Endometrium (tissue), 2 donors: ENCODE data around the gene CLBA1.

Experiments used
- FAIRE-seq: peaks from 2 replicates; lab custom pipeline; 2012; peaks lifted over from hg19 to GRCh38; lab: Jason Lieb, UNC
- donor health status: control.
- donor health status: control.

The CLBA1 gene

GRCh38 chr14:104979758-104980610, 5.6 kb upstream of the CLBA1 start:
- FAIRE-seq: no peak

- FAIRE-seq: no peak
Observed at GRCh38 chr14:104980611-104981531, 4.7 kb upstream of the CLBA1 start.

DNA sequence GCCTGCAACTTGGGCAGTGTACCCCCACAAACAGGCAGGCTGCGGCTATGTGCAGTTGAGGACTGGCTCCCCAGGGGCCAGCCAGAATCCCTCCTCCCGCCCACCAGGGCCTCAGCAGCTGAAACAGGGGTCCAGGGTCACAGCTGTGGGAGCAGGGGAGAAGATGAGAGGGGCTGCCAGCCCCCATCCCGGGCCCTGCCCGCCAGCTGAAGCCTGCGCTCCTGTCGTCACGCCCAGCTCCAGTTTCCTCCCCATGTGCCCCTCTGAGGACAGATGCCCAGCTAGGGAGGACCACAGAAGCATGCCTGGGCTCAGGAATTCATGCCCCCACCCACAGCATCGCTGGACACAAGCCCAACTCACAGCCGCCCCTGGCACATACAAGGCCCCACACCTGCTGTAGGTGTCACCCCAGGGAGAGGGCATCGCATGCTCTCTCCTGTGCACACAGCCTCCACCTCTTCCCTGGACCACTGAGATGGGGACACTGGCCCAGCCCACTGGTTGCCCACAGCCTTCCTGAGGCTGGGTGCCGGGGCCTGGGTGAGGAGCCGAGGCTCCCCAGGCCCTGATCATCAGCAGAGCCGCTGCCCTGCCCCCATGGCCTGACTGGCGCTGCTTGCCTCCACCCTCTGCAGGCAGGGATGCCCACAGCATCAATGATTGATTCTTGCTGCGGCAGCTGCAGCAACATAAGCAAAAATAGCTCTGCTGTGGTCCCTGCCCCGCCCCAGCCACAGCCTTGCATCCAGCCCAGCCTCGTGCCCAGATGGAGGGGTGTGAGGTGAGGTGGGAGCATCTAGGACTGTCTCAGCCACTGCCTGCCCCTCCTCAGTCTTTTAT, 3.7 kb upstream of the CLBA1 start:
- FAIRE-seq: no peak

DNA sequence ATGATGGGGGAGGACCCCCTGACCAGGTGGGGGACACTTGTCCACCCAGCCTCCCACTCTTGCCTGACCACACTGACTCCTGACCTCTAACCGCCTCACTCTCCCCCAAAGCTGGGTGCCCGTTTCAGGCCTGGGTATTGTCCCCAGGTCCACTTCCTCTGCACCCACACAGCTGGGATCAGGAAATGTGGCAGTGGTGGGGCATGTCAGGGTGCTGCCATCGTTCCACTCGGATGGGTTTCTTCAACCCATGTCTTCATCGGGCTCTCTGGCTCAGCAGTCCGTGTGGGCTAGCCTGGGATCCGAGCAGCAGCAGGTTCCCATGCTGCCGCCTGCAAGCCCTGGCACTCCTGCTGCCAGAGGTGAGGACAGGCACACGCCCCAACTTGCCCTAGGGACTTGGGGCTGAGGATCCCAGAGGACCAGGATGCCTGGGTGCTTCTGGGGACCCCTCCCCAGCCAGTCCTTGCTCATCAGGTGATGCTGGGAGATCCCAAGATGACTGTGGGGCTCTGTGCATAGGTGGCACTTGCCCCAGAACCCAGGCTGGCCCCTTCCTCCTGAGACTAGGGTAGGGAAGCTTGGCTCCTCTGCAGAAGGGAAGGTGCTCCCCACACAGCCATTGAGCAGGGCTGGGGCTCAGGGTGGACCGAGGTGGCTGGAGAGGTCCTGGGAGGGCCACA, 2.9 kb upstream of the CLBA1 start:
- no peak for FAIRE-seq

DNA sequence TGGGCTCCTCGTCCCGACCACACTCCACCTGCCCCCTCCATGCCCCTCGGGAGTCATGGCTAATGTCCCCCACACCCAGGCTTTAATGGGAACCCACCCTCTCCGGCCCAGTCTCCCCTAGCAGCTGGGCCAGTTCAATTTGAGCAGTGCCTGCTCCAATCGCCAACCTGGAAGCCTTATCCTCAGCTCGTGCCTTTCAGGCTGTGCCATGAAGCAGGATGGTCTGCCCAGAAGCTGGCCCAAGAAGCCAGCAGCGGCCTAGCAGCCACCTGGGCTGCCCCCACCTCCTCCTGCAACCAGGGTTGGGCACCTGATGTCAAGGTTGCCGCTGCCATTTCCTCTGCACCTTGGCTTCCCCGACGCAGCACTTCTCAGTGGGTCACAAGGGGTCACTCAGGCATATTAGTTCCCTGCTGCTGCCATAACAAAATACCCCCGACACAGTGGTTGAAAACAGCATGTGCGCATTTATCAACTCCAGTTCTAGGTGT, 2.3 kb upstream of the CLBA1 start:
- no peak for FAIRE-seq

DNA sequence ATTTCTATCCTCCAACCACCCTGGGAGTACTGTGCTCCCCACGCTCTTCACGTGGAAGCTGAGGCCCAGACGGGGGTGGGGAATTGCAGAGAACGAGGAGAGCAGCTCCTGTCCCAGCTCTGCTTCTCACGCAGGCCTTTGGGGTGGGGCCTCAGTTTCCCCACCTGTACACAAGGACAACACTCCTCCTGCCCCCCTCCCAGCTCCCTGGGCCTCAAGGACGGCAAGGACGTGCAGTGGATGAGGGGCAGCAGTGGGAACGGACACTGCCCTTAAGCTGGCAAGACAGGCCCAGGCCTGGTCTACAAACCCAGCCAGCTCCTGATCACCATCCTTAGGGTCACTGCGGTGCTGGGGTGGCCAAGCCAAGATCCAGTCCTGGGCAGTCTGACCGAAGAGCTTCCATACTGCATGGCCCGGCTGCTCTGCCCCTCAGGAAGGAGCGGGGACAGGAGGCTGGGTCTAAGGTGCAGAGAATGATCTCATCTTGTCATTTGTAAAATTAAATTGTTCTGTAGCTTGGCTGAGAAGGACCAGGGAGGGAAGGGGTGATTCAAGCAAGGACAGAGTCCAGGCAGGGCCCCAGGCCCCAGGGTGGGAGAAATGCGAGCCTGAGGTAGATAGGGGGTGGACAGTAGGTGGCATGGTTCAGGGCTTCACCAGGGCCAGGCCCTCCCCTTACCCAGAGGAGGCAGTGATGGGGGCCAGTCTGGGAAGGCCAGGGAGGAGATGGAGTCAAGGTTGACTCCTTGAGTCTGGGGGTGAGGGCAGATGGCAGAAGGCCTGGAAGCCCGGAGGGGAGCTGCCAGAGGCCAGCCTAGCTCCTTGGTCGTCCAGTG, 1.3 kb upstream of the CLBA1 start:
- no peak for FAIRE-seq

DNA sequence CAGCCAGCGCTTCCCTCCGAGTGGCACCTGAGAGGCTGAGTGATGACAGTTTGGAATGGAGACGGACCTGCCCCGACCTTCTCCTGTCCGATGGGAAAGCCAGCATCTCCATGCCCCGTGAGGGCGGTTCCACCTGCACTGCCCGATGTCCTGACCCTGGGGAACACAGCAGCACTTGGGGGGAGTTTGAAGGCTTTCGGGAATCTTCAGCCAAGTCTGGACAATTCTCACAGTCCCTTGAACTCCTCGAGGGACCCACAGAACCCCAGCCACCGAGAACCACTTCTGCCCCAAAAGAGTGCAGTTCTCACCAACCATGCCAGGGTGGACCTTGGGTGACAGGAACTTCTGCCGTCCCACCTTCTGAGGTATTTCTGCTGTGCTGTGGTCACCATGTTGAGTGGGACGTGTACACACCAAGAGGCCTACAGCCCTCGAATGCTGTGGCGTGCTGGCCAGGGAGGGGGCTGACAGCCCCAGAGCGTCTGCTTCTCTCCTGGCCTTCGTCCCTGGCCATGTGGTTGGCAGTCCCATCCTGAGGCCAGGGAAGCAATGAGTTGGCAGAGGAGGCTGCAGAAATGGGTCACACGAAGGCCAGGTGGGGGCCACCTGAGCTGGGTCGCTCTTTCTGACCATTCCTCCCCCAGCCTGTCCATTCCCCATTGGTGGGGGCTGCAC, 1.0 kb downstream of the CLBA1 start:
- FAIRE-seq: no peak

DNA sequence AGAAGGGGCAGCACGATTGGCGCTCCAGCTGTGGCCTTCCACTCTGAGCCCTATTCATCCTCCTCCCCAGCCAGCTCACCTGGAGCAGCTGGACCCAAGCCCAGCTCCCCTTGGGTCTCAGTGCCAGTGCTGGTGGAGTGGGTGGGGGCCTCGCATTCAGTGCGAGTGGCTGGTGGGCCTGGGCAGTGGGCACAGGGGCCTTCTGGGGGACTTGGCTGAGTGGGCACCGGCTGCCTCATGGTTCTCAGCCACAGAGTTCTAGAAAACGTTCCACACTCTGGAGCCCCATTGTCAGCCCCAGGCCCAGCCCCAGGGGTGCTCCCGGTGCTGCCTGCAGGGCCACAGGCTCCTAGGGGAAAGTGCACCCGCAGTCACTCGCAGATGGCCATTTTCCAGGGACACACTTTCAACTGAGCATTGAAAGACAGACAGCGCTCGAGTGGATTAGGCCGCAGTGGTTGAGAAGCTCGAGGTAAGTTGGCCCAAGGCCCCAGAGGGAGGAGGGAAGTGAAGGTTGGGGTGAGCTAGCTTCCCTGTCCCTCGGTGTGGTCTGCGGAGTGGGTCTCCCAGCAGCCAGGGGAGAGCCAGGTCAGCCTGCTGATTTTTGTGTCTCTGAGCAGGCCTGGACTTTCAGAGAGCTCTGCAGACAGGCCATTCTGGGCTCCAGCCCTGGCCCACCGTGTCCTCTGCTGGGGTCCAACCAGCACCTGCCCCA, 3.8 kb downstream of the CLBA1 start:
- FAIRE-seq: no peak

DNA sequence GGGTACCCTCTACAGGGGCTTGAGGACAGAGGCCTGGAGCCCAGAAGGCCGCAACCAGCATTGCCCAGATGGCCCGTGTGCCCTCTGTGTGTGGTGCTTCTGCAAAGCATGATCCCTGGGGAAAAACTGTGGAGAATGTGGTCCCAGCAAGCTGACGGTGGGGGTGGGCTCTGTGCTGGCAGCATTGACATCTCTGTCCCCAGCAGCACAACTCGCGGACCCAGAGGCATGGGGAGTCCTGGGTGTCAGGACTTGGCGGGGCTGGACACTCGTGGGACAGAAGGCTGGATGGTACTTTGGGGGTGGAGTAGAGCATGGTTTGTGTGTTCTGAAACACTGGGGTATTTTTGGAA, 4.3 kb downstream of the CLBA1 start:
- FAIRE-seq: no peak

DNA sequence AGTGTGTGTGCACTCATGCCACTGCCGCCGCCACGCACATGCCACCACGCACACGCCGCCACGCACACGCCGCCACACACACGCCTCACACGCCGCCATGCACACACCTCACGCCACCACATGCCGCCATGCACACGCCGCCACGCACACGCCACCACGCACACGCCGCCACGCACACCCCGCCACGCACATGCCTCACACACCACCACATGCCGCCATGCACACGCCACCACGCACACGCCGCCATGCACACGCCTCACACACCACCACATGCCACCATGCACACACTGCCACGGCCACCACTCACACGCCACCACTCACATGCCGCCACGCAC, 6.3 kb downstream of the CLBA1 start:
- FAIRE-seq: no peak

DNA sequence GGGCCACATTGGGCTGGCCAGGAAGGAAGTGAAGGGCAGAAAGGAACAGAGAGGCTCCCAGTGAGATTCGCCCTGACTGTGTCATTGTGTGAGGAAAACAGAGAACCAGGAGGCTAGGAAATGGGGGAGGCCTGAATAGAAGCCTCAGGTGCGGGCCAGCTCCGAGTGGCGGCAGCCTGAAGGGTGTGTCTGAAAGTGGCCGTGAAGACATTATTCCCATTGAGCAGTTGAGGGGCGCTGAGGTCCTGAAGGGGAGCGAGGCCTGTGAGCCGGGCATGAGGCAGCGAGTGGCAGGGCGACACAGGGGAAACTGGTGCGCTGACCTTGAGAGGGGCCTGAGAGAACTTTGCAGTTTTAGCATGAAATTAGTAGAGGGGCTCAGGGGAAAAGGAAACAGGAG, 6.9 kb downstream of the CLBA1 start:
- no peak for FAIRE-seq

- no peak for FAIRE-seq
Observed at GRCh38 chr14:104993306-104993705, 7.7 kb downstream of the CLBA1 start.

- no peak for FAIRE-seq
Observed at GRCh38 chr14:104993808-104994591, 8.4 kb downstream of the CLBA1 start.

GRCh38 chr14:104994978-104995377, 9.4 kb downstream of the CLBA1 start:
- no peak for FAIRE-seq

- FAIRE-seq: no peak
Observed at GRCh38 chr14:104996032-104996431, 10.4 kb downstream of the CLBA1 start.

GRCh38 chr14:104996483-104996882, 10.9 kb downstream of the CLBA1 start:
- no peak for FAIRE-seq

DNA sequence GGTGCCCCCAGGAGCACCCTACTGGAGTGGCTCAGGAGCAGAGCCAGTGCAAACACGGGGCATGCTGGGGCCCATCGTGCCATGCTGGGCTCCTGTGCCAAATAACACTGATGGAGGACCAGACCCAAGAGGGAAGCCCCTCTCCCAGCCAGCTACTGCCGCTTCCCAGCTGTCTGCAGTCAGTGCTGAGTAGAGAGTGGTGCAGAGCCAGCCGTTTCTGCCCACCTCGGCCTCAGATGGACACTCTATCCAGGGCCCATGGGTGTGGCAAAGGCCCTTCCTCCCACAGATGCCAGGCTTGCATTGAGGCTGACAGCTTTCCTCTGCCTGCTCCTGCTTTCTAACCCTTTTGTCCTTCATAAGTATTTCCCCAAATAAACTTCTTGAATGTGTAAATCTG, 13.2 kb downstream of the CLBA1 start:
- FAIRE-seq: no peak

GRCh38 chr14:104999361-104999760, 13.8 kb downstream of the CLBA1 start:
- no peak for FAIRE-seq
